Endodermal cell (in vitro differentiated cells): ENCODE data around the gene TMEM123. TPM values are rescaled to one million over a fixed set of nuclear protein-coding genes. Genes with fewer than 3 reads are reported as not detected.

Experiments
- DNase-seq: peaks from one replicate; pipeline ENCODE4 v3.0.0-alpha.2; 2017
- H3K27ac ChIP-seq: 2 replicates; pipeline ENCODE4 v1.5.1; 2013; ENCODE audit warnings: mild to moderate bottlenecking, low read depth, low read length, moderate library complexity
- H3K27me3 ChIP-seq: 2 replicates; pipeline ENCODE4 v1.6.1; 2013; ENCODE audit warnings: mild to moderate bottlenecking, low read length, moderate library complexity; ENCODE audit not compliant: insufficient read depth, control insufficient read depth, poor library complexity, severe bottlenecking
- H3K36me3 ChIP-seq: 2 replicates; pipeline ENCODE4 v1.7.0; 2013; ENCODE audit warnings: mild to moderate bottlenecking, low read length, moderate library complexity; ENCODE audit not compliant: control insufficient read depth, insufficient read depth
- H3K4me1 ChIP-seq: one replicate; pipeline ENCODE4 v1.7.0; 2013; ENCODE audit warnings: low read length; ENCODE audit not compliant: control insufficient read depth, insufficient read depth
- H3K4me3 ChIP-seq: 2 replicates; pipeline ENCODE4 v1.5.1; 2013; ENCODE audit warnings: mild to moderate bottlenecking, low read length, moderate library complexity
- H3K9ac ChIP-seq: 2 replicates; pipeline ENCODE4 v1.6.1; 2013; ENCODE audit warnings: mild to moderate bottlenecking, low read length, moderate library complexity; ENCODE audit not compliant: poor library complexity, severe bottlenecking; ENCODE audit errors: extremely low read depth
- H3K9me3 ChIP-seq: 2 replicates; pipeline ENCODE4 v1.6.1; 2013; ENCODE audit warnings: mild to moderate bottlenecking, low read length, moderate library complexity; ENCODE audit not compliant: control insufficient read depth
- H3K27ac Mint-ChIP-seq: 2 replicates; pipeline ENCODE4 v1.8.0; 2020; ENCODE audit warnings: mixed read lengths
- H3K27me3 Mint-ChIP-seq: 2 replicates; pipeline ENCODE4 v1.8.0; 2021; ENCODE audit warnings: mild to moderate bottlenecking, mixed read lengths; ENCODE audit not compliant: insufficient read depth
- H3K36me3 Mint-ChIP-seq: 2 replicates; pipeline ENCODE4 v1.8.0; 2020; ENCODE audit warnings: low read depth, mixed read lengths
- H3K4me1 Mint-ChIP-seq: 2 replicates; pipeline ENCODE4 v1.8.0; 2020; ENCODE audit warnings: mixed read lengths
- H3K4me3 Mint-ChIP-seq: 2 replicates; pipeline ENCODE4 v1.8.0; 2020; ENCODE audit warnings: mild to moderate bottlenecking, moderate library complexity, mixed read lengths
- H3K9me3 Mint-ChIP-seq: 2 replicates; pipeline ENCODE4 v1.8.0; 2020; ENCODE audit warnings: mild to moderate bottlenecking, mixed read lengths
- CTCF ChIP-seq: fragments of 200-600 bp; sonication (generic); conservative IDR thresholded peaks from 2 replicates; pipeline ENCODE4 v1.5.0; 2021; ENCODE audit warnings: antibody characterized with exemption, mild to moderate bottlenecking
- WGBS, 2 experiments: methylation state at CpG; one replicate each; pipeline versions ENCODE4 v1.1.5 to v1.1.7; 2013; ENCODE audit warnings: missing lambda C conversion rate in 2 of 2, mixed read lengths in 1 of 2; ENCODE audit not compliant: insufficient coverage in 1 of 2, insufficient read length in 1 of 2; 5-methylcytosine and 5-hydroxymethylcytosine counted together
- total RNA-seq, 2 donors: library from RNA; stranded (reverse); fragmentation: NEBNext Ultra II Directional in 1 of 2; extraction: Animal tissue kit (Norgen Biotek cat#: 25700) in 1 of 2; gene quantifications; 2 replicates in 1 of 2; 3 replicates in 1 of 2; pipeline ENCODE4 v1.2.1, GENCODE V29; 2021

Gene TMEM123
- total RNA-seq, 2 donors from 2014 or later = 216 to 256 TPM

- Histone ChIP-seq H3K27ac (no peak overlapping the region), H3K27me3 (no peaks in the 10 kb centered on the region), H3K36me3 (no peaks in the 10 kb centered on the region), H3K9me3 (no peaks in the 10 kb centered on the region), H3K4me1 (peaks cover 25% of the 10 kb centered on the region), H3K4me3 (no peak overlapping the region), H3K9ac (no peak overlapping the region)
- Mint-ChIP-seq H3K9me3 (no peaks in the 10 kb centered on the region), H3K27me3 (no peaks in the 10 kb centered on the region), H3K36me3 (no peaks in the 10 kb centered on the region), H3K27ac (peak overlapping the region; percentile 27), H3K4me3 (no peak overlapping the region), H3K4me1 (peaks cover 33% of the 10 kb centered on the region)
- WGBS, 2 experiments = 88 to 97% methylated on average over 1 to 2 of the region's 2 CpGs
- no peak for TF ChIP-seq CTCF
- DNase-seq = no peak
Measured at GRCh38 chr11:102479733-102480132, 27.2 kb upstream of the TMEM123 start.

DNA sequence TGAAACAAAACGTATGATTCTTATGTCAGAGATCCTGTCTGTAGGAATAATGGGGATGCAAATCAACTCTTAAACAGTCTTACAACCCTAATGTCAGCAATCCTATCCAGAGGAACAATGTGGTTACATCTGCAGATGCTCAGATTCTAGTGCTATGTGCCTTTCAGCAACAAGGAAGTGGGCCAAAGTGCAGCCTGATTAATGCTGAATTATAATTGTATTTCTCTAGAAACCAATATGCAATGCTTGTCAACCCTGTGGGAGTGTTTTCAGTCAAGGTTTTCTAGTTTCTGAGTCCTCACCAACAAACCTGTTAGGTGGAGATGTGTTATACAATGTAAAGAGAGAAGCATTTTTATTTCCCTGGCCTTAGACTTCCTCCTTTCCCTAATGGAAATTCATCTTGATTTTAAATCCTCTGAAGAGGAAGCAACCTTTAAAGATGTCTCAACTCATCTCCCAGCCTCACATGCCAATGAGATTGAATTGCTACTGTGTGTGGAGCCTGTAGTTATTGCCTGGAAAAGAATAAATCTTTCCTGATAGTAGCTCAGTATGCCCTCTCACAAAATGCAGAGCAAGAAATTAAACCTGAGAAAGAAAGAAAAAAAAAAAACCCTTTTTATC is 26.2 kb upstream of the TMEM123 start:
- no peak overlapping the region for H3K4me3 ChIP-seq
- H3K9me3 ChIP-seq = no peaks in the 10 kb centered on the region
- H3K4me1 ChIP-seq = peaks cover 25% of the 10 kb centered on the region
- H3K27me3 Mint-ChIP-seq = no peaks in the 10 kb centered on the region
- no peaks in the 10 kb centered on the region for H3K36me3 ChIP-seq
- WGBS, 2 experiments = 89% methylated on average over 1 of the region's 1 CpG; no CpG with 5 or more reads in 1 of the 2 experiments
- no peak overlapping the region for H3K27ac ChIP-seq
- H3K27ac Mint-ChIP-seq = no peak overlapping the region
- no peaks in the 10 kb centered on the region for H3K27me3 ChIP-seq
- H3K4me1 Mint-ChIP-seq = peaks cover 33% of the 10 kb centered on the region
- no peak for TF ChIP-seq CTCF
- H3K4me3 Mint-ChIP-seq = no peak overlapping the region
- no peaks in the 10 kb centered on the region for H3K9me3 Mint-ChIP-seq
- DNase-seq = no peak
- H3K9ac ChIP-seq = no peak overlapping the region
- no peaks in the 10 kb centered on the region for H3K36me3 Mint-ChIP-seq

GRCh38 chr11:102476812-102477211 is 24.2 kb upstream of the TMEM123 start:
- Histone ChIP-seq H3K4me3 (peak overlapping the region; percentile 1), H3K4me1 (peaks cover 25% of the 10 kb centered on the region), H3K9ac (no peak overlapping the region), H3K9me3 (no peaks in the 10 kb centered on the region), H3K27ac (no peak overlapping the region), H3K36me3 (no peaks in the 10 kb centered on the region), H3K27me3 (no peaks in the 10 kb centered on the region)
- no peak for TF ChIP-seq CTCF
- H3K36me3 Mint-ChIP-seq = no peaks in the 10 kb centered on the region
- no peak for DNase-seq
- H3K27me3 Mint-ChIP-seq = no peaks in the 10 kb centered on the region
- WGBS, 2 experiments = 44 to 58% methylated on average over 1 of the region's 1 CpG
- H3K4me1 Mint-ChIP-seq = peaks cover 33% of the 10 kb centered on the region
- no peak overlapping the region for H3K27ac Mint-ChIP-seq
- H3K9me3 Mint-ChIP-seq = no peaks in the 10 kb centered on the region
- H3K4me3 Mint-ChIP-seq = no peak overlapping the region
